ENCODE data around the gene MRPL10. TPM values are rescaled to one million over a fixed set of nuclear protein-coding genes. Genes with fewer than 3 reads are reported as not detected.

Gene MRPL10
- total and polyA plus RNA-seq, 2 of the 8 experiments (the other 6 are each of a cell fraction or from before 2014, with no cell fraction given), result 85.3 to 214 TPM

DNA sequence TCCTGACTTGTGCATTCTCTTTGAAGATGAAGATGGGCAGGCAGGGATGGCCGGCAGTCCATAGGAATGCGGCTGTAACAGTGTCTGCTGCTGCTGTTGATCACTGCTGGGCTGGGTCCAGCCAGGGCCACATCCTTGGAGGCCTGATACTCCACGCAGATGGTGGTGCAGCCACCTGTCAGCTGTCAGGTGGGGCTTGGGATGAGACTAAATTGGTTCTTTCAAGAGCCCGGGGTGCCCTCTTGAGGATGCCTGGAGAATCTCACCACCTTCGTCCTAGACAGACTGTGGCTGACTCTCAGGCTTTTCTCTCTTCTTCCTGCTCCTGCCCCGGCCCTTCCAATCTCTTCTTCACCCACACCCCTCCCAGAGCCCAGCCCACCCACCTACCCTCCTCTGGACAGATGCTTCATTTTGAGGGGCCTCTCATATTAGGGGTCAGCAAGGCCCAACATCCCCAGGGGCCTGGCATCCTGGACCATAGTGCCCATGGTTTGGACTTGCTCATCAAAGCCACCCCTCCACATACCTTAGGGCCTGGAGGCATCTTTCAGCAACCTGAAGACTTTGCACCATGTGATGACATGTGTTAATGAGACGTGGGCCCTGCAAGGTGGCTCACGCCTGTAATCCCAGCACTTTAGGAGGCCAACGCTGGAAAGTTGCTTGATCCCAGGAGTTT is 28.9 kb downstream of the MRPL10 start (continued):
- TF ChIP-seq, protein P1, sequence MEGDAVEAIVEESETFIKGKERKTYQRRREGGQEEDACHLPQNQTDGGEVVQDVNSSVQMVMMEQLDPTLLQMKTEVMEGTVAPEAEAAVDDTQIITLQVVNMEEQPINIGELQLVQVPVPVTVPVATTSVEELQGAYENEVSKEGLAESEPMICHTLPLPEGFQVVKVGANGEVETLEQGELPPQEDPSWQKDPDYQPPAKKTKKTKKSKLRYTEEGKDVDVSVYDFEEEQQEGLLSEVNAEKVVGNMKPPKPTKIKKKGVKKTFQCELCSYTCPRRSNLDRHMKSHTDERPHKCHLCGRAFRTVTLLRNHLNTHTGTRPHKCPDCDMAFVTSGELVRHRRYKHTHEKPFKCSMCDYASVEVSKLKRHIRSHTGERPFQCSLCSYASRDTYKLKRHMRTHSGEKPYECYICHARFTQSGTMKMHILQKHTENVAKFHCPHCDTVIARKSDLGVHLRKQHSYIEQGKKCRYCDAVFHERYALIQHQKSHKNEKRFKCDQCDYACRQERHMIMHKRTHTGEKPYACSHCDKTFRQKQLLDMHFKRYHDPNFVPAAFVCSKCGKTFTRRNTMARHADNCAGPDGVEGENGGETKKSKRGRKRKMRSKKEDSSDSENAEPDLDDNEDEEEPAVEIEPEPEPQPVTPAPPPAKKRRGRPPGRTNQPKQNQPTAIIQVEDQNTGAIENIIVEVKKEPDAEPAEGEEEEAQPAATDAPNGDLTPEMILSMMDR (IDR thresholded peaks at IDR 0.05; ENCODE audit: control extremely low read depth in 1 of 3, insufficient read depth in 1 of 3, low read depth in 1 of 3, low read length in 3 of 3), result peak; percentile 55 to 84 (median 83)
- no peak for TF ChIP-seq TEAD4 (IDR thresholded peaks at IDR 0.05; ENCODE audit: low read depth, low read length)
- TF ChIP-seq TAF1 (IDR thresholded peaks at IDR 0.05; ENCODE audit: low read depth, low read length), result no peak
- no peak for TF ChIP-seq HDAC6 (IDR thresholded peaks at IDR 0.05; ENCODE audit: low read depth, low read length)
- no peak for TF ChIP-seq CTBP2 (IDR thresholded peaks at IDR 0.05; ENCODE audit: borderline replicate concordance, insufficient read depth, insufficient read length, low read length)
- TF ChIP-seq MAX (IDR thresholded peaks at IDR 0.05), result peak; percentile 53; the same call in 1 of the 2 replicates
- TF ChIP-seq JUN (IDR thresholded peaks at IDR 0.05; ENCODE audit: low read depth, low read length), result no peak
- no peak for TF ChIP-seq SP4 (IDR thresholded peaks at IDR 0.05; ENCODE audit: low read length)
- no peak for TF ChIP-seq HDAC2 (IDR thresholded peaks at IDR 0.05; ENCODE audit: borderline replicate concordance in 1 of 2, low read depth in 2 of 2, low read length in 2 of 2)
- no peak for TF ChIP-seq BCL11A (IDR thresholded peaks at IDR 0.05; ENCODE audit: low read depth in 2 of 2, low read length in 2 of 2)
- TF ChIP-seq CEBPB (IDR thresholded peaks at IDR 0.05; ENCODE audit: low read depth, low read length), result no peak
- TF ChIP-seq EGR1 (IDR thresholded peaks at IDR 0.05; ENCODE audit: borderline replicate concordance, low read depth, low read length), result no peak
- TF ChIP-seq TAF7 (optimal IDR thresholded peaks at IDR 0.05; ENCODE audit: borderline replicate concordance, low read depth, low read length), result no peak
- TF ChIP-seq RAD21 (IDR thresholded peaks at IDR 0.05 in 1 of 2, conservative IDR thresholded peaks at IDR 0.05 in 1 of 2; ENCODE audit: low read depth in 2 of 2, low read length in 2 of 2), result peak; percentile 84 to 86
- peak; percentile 95 to 96 for TF ChIP-seq SIN3A (conservative IDR thresholded peaks at IDR 0.05 in 1 of 2, IDR thresholded peaks at IDR 0.05 in 1 of 2; ENCODE audit: low read depth in 1 of 2, low read length in 2 of 2)
- no peak for TF ChIP-seq POLR2AphosphoS5 (IDR thresholded peaks at IDR 0.05; ENCODE audit: low read depth, low read length)
- TF ChIP-seq SP2 (IDR thresholded peaks at IDR 0.05; ENCODE audit: low read length), result no peak
- TF ChIP-seq RXRA (IDR thresholded peaks at IDR 0.05; ENCODE audit: insufficient read depth, low read depth, low read length), result no peak
- TF ChIP-seq, protein P2, sequence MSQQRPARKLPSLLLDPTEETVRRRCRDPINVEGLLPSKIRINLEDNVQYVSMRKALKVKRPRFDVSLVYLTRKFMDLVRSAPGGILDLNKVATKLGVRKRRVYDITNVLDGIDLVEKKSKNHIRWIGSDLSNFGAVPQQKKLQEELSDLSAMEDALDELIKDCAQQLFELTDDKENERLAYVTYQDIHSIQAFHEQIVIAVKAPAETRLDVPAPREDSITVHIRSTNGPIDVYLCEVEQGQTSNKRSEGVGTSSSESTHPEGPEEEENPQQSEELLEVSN (IDR thresholded peaks at IDR 0.05), result no peak
- no peak for TF ChIP-seq YY1 (IDR thresholded peaks at IDR 0.05; ENCODE audit: low read depth, low read length)

All from H1 (cell line).